H1 (cell line): ENCODE measurements around the gene COL27A1. TPM values are rescaled to one million over a fixed set of nuclear protein-coding genes. Genes with fewer than 3 reads are reported as not detected.

Experiments used
- CTCF ChIA-PET: fragments of 300-600 bp; sonication (Branson Sonifier 250); formaldehyde crosslinking; loops from one replicate; lab custom pipeline; 2021; ENCODE audit not compliant: partially characterized antibody; lab: Charles Lee
- POLR2A ChIA-PET: fragments of 300-600 bp; sonication (Branson Sonifier 250); formaldehyde crosslinking; loops from one replicate; lab custom pipeline; 2021; ENCODE audit warnings: inconsistent platforms; ENCODE audit not compliant: partially characterized antibody; lab: Charles Lee
- DNase-seq, 2 experiments: peaks; one replicate each; pipeline versions ENCODE4 v3.0.0 to v3.0.0-alpha.2; 2010 to 2022; ENCODE audit warnings: low spot score in 2 of 2, low read depth in 1 of 2, mixed read lengths in 1 of 2
- FAIRE-seq: peaks from 2 replicates; lab custom pipeline; 2011; peaks lifted over from hg19 to GRCh38; lab: Jason Lieb, UNC
- H2AFZ ChIP-seq: 2 replicates; pipeline ENCODE4 v1.8.1; 2012; ENCODE audit warnings: low read length, inconsistent platforms
- H2AK5ac ChIP-seq: 2 replicates; pipeline ENCODE4 v1.6.1; 2013; ENCODE audit warnings: low read depth, low read length
- H2BK120ac ChIP-seq: replicated peaks from 2 replicates; pipeline ENCODE3; 2013; ENCODE audit warnings: low read depth, low read length, inconsistent platforms
- H2BK12ac ChIP-seq: 2 replicates; pipeline ENCODE4 v1.6.1; 2013; ENCODE audit warnings: low read depth, low read length
- H2BK15ac ChIP-seq: 2 replicates; pipeline ENCODE4 v1.6.1; 2013; ENCODE audit warnings: low read length
- H2BK20ac ChIP-seq: 2 replicates; pipeline ENCODE4 v1.6.1; 2013; ENCODE audit warnings: low read length
- H2BK5ac ChIP-seq: 2 replicates; pipeline ENCODE4 v1.6.1; 2013; ENCODE audit warnings: low read depth, low read length
- H3K14ac ChIP-seq: 2 replicates; pipeline ENCODE4 v1.6.1; 2013; ENCODE audit warnings: inconsistent platforms; ENCODE audit not compliant: insufficient read length
- H3K18ac ChIP-seq: 2 replicates; pipeline ENCODE4 v1.6.1; 2013; ENCODE audit warnings: low read length; ENCODE audit errors: extremely low read depth
- H3K23ac ChIP-seq: 2 replicates; pipeline ENCODE4 v1.6.1; 2013; ENCODE audit warnings: inconsistent platforms; ENCODE audit not compliant: insufficient read length
- H3K23me2 ChIP-seq: 2 replicates; pipeline ENCODE4 v1.6.1; 2013; ENCODE audit warnings: low read depth, low read length
- H3K27ac ChIP-seq: 2 replicates; pipeline ENCODE4 v1.6.1; 2011; ENCODE audit warnings: low read depth, low read length, inconsistent platforms
- H3K27me3 ChIP-seq, 4 experiments: replicated peaks in 1 of 4; 1 replicate in 1 of 4; 2 replicates in 3 of 4; pipeline versions ENCODE4 v1.6.1 to v1.8.1; 2011 to 2013; ENCODE audit warnings: low read length in 3 of 4, mild to moderate bottlenecking in 3 of 4, inconsistent platforms in 2 of 4, mixed read lengths in 2 of 4, moderate library complexity in 1 of 4; ENCODE audit not compliant: control insufficient read depth in 3 of 4, insufficient read depth in 3 of 4; ENCODE audit errors: extremely low read depth in 1 of 4
- H3K36me3 ChIP-seq, 4 experiments: 2 replicates each; pipeline versions ENCODE4 v1.6.1 to v1.8.1; 2011 to 2013; ENCODE audit warnings: mild to moderate bottlenecking in 4 of 4, low read length in 3 of 4, moderate library complexity in 2 of 4, control low read depth in 1 of 4, inconsistent platforms in 1 of 4; ENCODE audit not compliant: insufficient read depth in 4 of 4, control insufficient read depth in 2 of 4
- H3K4ac ChIP-seq: replicated peaks from 2 replicates; pipeline ENCODE3; 2013; ENCODE audit warnings: low read length, low read depth, mixed read lengths, inconsistent platforms; ENCODE audit not compliant: insufficient read length
- H3K4me1 ChIP-seq, 4 experiments: replicated peaks in 1 of 4; 1 replicate in 1 of 4; 2 replicates in 3 of 4; pipeline versions ENCODE4 v1.6.1 to v1.8.1; 2011 to 2013; ENCODE audit warnings: low read length in 3 of 4, inconsistent platforms in 2 of 4, mixed read lengths in 1 of 4; ENCODE audit not compliant: insufficient read depth in 4 of 4, control insufficient read depth in 3 of 4
- H3K4me2 ChIP-seq, 2 experiments: 2 replicates each; pipeline versions ENCODE4 v1.6.1 to v1.8.1; 2011 to 2013; ENCODE audit warnings: low read depth in 2 of 2, low read length in 2 of 2, control low read depth in 1 of 2, inconsistent platforms in 1 of 2, mild to moderate bottlenecking in 1 of 2; ENCODE audit not compliant: insufficient read depth in 1 of 2
- H3K4me3 ChIP-seq, 4 experiments: fragments of 200-600, 300-600 bp in 1 of 4; sonication (generic), shearing (Covaris generic), sonication (Bioruptor Twin) in 1 of 4; 2 replicates each; pipeline versions ENCODE4 v1.5.1 to v1.8.1; 2011 to 2016; ENCODE audit warnings: low read length in 4 of 4, low read depth in 3 of 4, control low read depth in 2 of 4, inconsistent platforms in 2 of 4, mild to moderate bottlenecking in 2 of 4, mixed read lengths in 1 of 4, moderate library complexity in 1 of 4; ENCODE audit not compliant: insufficient read depth in 2 of 4; ENCODE audit errors: extremely low read depth in 1 of 4
- H3K56ac ChIP-seq: replicated peaks from 2 replicates; pipeline ENCODE3; 2013; ENCODE audit warnings: low read depth, mild to moderate bottlenecking, mixed read lengths, low read length, inconsistent platforms; ENCODE audit not compliant: insufficient read length
- H3K79me1 ChIP-seq: 2 replicates; pipeline ENCODE4 v1.6.1; 2013; ENCODE audit warnings: low read depth, low read length, control low read depth
- H3K79me2 ChIP-seq, 2 experiments: 2 replicates each; pipeline versions ENCODE4 v1.6.1 to v1.8.1; 2012 to 2013; ENCODE audit warnings: low read length in 2 of 2, mild to moderate bottlenecking in 2 of 2, inconsistent platforms in 1 of 2; ENCODE audit not compliant: insufficient read depth in 2 of 2, control insufficient read depth in 1 of 2
- H3K9ac ChIP-seq, 4 experiments: replicated peaks in 1 of 4; 1 replicate in 1 of 4; 2 replicates in 3 of 4; pipeline versions ENCODE4 v1.6.1 to v1.8.1; 2011 to 2013; ENCODE audit warnings: low read depth in 3 of 4, low read length in 3 of 4, control low read depth in 2 of 4, mild to moderate bottlenecking in 2 of 4, moderate library complexity in 2 of 4, inconsistent platforms in 1 of 4; ENCODE audit errors: extremely low read depth in 1 of 4
- H3K9me3 ChIP-seq, 2 experiments: 2 replicates each; pipeline versions ENCODE4 v1.6.1 to v1.8.1; 2012 to 2013; ENCODE audit warnings: mild to moderate bottlenecking in 2 of 2, moderate library complexity in 2 of 2, control low read depth in 1 of 2, inconsistent platforms in 1 of 2, low read depth in 1 of 2, low read length in 1 of 2, mixed read lengths in 1 of 2; ENCODE audit not compliant: insufficient read depth in 2 of 2
- H4K20me1 ChIP-seq, 2 experiments: replicated peaks in 1 of 2; 2 replicates each; pipeline versions ENCODE3 to v1.8.1; 2011 to 2013; ENCODE audit warnings: inconsistent platforms in 2 of 2, low read length in 2 of 2, mild to moderate bottlenecking in 1 of 2; ENCODE audit not compliant: insufficient read depth in 2 of 2, control insufficient read depth in 1 of 2
- H4K5ac ChIP-seq: 2 replicates; pipeline ENCODE4 v1.6.1; 2013; ENCODE audit warnings: low read length, low read depth, mixed read lengths, inconsistent platforms; ENCODE audit not compliant: insufficient read length
- H4K8ac ChIP-seq: 2 replicates; pipeline ENCODE4 v1.8.0; 2013; ENCODE audit warnings: mild to moderate bottlenecking, moderate library complexity, low read length, inconsistent platforms; ENCODE audit not compliant: insufficient read depth; ENCODE audit errors: extremely low read depth
- H4K91ac ChIP-seq: replicated peaks from 2 replicates; pipeline ENCODE3; 2013; ENCODE audit warnings: low read length, mixed read lengths, inconsistent platforms; ENCODE audit not compliant: insufficient read length
- ASH2L ChIP-seq: fragments of 200-600, 300-600 bp; sonication (generic); IDR thresholded peaks from one replicate; pipeline ENCODE4 v1.7.1; 2017; ENCODE audit warnings: low read length
- CBX5 ChIP-seq: fragments of 300-800, 300-1000 bp; sonication (generic); IDR thresholded peaks from 2 replicates; pipeline ENCODE4 v1.7.1; 2016; ENCODE audit warnings: antibody characterized with exemption, low read length, low read depth
- CHD2 ChIP-seq: IDR thresholded peaks from 2 replicates; pipeline ENCODE4 v1.6.1; 2012; ENCODE audit warnings: low read length, improper control_type of control experiment
- FOSL1 ChIP-seq: IDR thresholded peaks from 2 replicates; pipeline ENCODE4 v1.6.1; 2011; ENCODE audit warnings: mild to moderate bottlenecking, low read depth, low read length, moderate library complexity; ENCODE audit not compliant: insufficient read depth
- MAX ChIP-seq: IDR thresholded peaks from 2 replicates; pipeline ENCODE4 v1.6.1; 2012; ENCODE audit warnings: inconsistent platforms
- RFX5 ChIP-seq: IDR thresholded peaks from 2 replicates; pipeline ENCODE4 v1.6.1; 2011; ENCODE audit warnings: low read depth, low read length, improper control_type of control experiment, borderline replicate concordance
- RXRA ChIP-seq: IDR thresholded peaks from 2 replicates; pipeline ENCODE4 v1.6.1; 2011; ENCODE audit warnings: low read depth, mild to moderate bottlenecking, low read length, moderate library complexity; ENCODE audit not compliant: insufficient read depth
- SAP30 ChIP-seq: fragments of 300-600 bp; sonication (generic); IDR thresholded peaks from 2 replicates; pipeline ENCODE4 v1.7.1; 2012; ENCODE audit warnings: low read length, moderate library complexity, mild to moderate bottlenecking, inconsistent platforms; ENCODE audit not compliant: insufficient read depth, insufficient replicate concordance
- SIN3A ChIP-seq, 2 experiments: IDR thresholded peaks in 1 of 2; conservative IDR thresholded peaks in 1 of 2; 2 replicates each; pipeline ENCODE4 v1.6.1; 2011 to 2012; ENCODE audit warnings: low read length in 2 of 2, improper control_type of control experiment in 1 of 2, low read depth in 1 of 2, mild to moderate bottlenecking in 1 of 2
- SP4 ChIP-seq: IDR thresholded peaks from 2 replicates; pipeline ENCODE4 v1.6.1; 2012; ENCODE audit warnings: low read length, inconsistent platforms
- TCF12 ChIP-seq: IDR thresholded peaks from 2 replicates; pipeline ENCODE4 v1.6.1; 2011; ENCODE audit warnings: low read depth, mild to moderate bottlenecking, low read length
- TEAD4 ChIP-seq: IDR thresholded peaks from 2 replicates; pipeline ENCODE4 v1.6.1; 2012; ENCODE audit warnings: low read depth, low read length, inconsistent platforms, mixed read lengths
- WGBS, 2 experiments: shearing (Covaris generic) in 1 of 2; methylation state at CpG; one replicate each; pipeline versions ENCODE4 v1.1.6 to v1.1.7; 2013 to 2015; ENCODE audit warnings: low lambda C conversion rate in 2 of 2, mixed read lengths in 2 of 2, inconsistent platforms in 1 of 2, low coverage in 1 of 2, missing lambda C conversion rate in 1 of 2; ENCODE audit not compliant: insufficient replicate concordance in 2 of 2, insufficient coverage in 1 of 2, insufficient read length in 1 of 2; ENCODE audit errors: extremely low coverage in 1 of 2, missing lambda C conversion rate in 1 of 2; 5-methylcytosine and 5-hydroxymethylcytosine counted together
- polyA plus RNA-seq, 7 experiments: library from polyadenylated mRNA; depleted of rRNA in 3 of 7; stranded (reverse) in 5 of 7; unstranded in 2 of 7; fragments of >200 nt in 5 of 7; fragments of 200-250 nt in 2 of 7; gene quantifications; 1 replicate in 5 of 7; 2 replicates in 1 of 7; 4 replicates in 1 of 7; pipeline versions ENCODE4 v1.2.1 to v1.2.3, GENCODE V29; 2011 to 2013; ENCODE audit warnings: missing spikeins in 2 of 7, mixed read lengths in 2 of 7
- total RNA-seq: library from RNA; stranded (reverse); fragmentation: NEBNext Ultra II Directional; extraction: Animal tissue kit (Norgen Biotek cat#: 25700); gene quantifications from 2 replicates; pipeline ENCODE4 v1.2.1, GENCODE V29; 2021

COL27A1 gene
- total and polyA plus RNA-seq, 2 of the 8 experiments (the other 6 are each of a cell fraction or from before 2014, with no cell fraction given) = 15.1 to 22.8 TPM

GRCh38 chr9:114177423-114178064 lies 22.2 kb downstream of the COL27A1 start:
- Histone ChIP-seq H2BK12ac (no peak overlapping the region), H3K56ac (no peak overlapping the region), H4K20me1 (peaks cover 0 to 1% of the 10 kb centered on the region in 2 experiments), H3K9ac (no peak overlapping the region), H4K8ac (no peak overlapping the region), H3K79me1 (no peaks in the 10 kb centered on the region), H2BK20ac (no peak overlapping the region), H2BK5ac (no peak overlapping the region), H3K4ac (no peak overlapping the region), H3K4me3 (no peak overlapping the region), H2AK5ac (no peak overlapping the region), H3K23me2 (no peaks in the 10 kb centered on the region), H2BK120ac (no peak overlapping the region), H2AFZ (no peak overlapping the region), H3K18ac (no peak overlapping the region), H3K79me2 (no peaks in the 10 kb centered on the region), H2BK15ac (no peak overlapping the region), H3K14ac (no peak overlapping the region), H3K27me3 (no peaks in the 10 kb centered on the region), H3K9me3 (no peaks in the 10 kb centered on the region), H3K4me2 (no peak overlapping the region), H3K27ac (no peak overlapping the region), H4K5ac (no peak overlapping the region), H3K36me3 (no peaks in the 10 kb centered on the region; a peak in 1 of 8 replicates), H3K23ac (no peak overlapping the region), H4K91ac (no peak overlapping the region), H3K4me1 (no peaks in the 10 kb centered on the region; a peak in 1 of 7 replicates)
- no peak for DNase-seq
- CTCF ChIA-PET = interaction anchor here (0.7 to 3.8 kb wide), 12 partner anchors 10 to 113 kb away, joined by 3 to 16 read pairs (median 4); partner anchors contain the start of gene COL27A1
- FAIRE-seq = no peak
- WGBS, 2 experiments = 88% methylated on average over 6 of the region's 6 CpGs; no CpG with 5 or more reads in 1 of the 2 experiments
- POLR2A ChIA-PET = interaction anchor here (0.6 kb wide), 1 partner anchor 168 kb away, joined by 3 read pairs; no protein-coding TSS in a partner anchor
- TF ChIP-seq RFX5 (no peak), CHD2 (no peak), TCF12 (no peak), MAX (no peak), ASH2L (no peak), TEAD4 (no peak), RXRA (no peak), CBX5 (no peak), SP4 (no peak), SAP30 (no peak), FOSL1 (no peak), SIN3A (conservative IDR thresholded peaks at IDR 0.05 in 1 of 2, IDR thresholded peaks at IDR 0.05 in 1 of 2; ENCODE audit: low read depth in 1 of 2, low read length in 2 of 2) (no peak)
